H7 (cell line): ENCODE data around the gene SND1. TPM values are rescaled to one million over a fixed set of nuclear protein-coding genes. Genes with fewer than 3 reads are reported as not detected.

Experiments used
- DNase-seq: peaks from one replicate; pipeline ENCODE4 v3.0.0; 2012
- H3K27me3 ChIP-seq: 2 replicates; pipeline ENCODE4 v1.6.0; 2011; ENCODE audit warnings: mild to moderate bottlenecking, low read length; ENCODE audit not compliant: control insufficient read depth, insufficient read depth
- H3K36me3 ChIP-seq: replicated peaks from 2 replicates; pipeline ENCODE4 v1.5.1; 2011; ENCODE audit warnings: low read length; ENCODE audit not compliant: control insufficient read depth, insufficient read depth
- H3K4me3 ChIP-seq: 2 replicates; pipeline ENCODE4 v1.5.1; 2011; ENCODE audit warnings: low read depth, mild to moderate bottlenecking, control low read depth, low read length, moderate library complexity; ENCODE audit not compliant: insufficient read depth
- total RNA-seq: library from RNA; depleted of rRNA; stranded (reverse); fragments of >200 nt; shearing (Covaris generic); gene quantifications from 2 replicates; pipeline ENCODE4 v1.2.3, GENCODE V29; 2014

SND1 gene
- total RNA-seq, 1 experiment from 2014 or later, result 196 TPM

- no peak overlapping the region for H3K4me3 ChIP-seq
- H3K36me3 ChIP-seq, result peaks cover 11% of the 10 kb centered on the region
- no peaks in the 10 kb centered on the region for H3K27me3 ChIP-seq
- DNase-seq, result no peak
These were observed 37.3 kb downstream of the SND1 start for GRCh38 chr7:127689194-127689772.

DNA sequence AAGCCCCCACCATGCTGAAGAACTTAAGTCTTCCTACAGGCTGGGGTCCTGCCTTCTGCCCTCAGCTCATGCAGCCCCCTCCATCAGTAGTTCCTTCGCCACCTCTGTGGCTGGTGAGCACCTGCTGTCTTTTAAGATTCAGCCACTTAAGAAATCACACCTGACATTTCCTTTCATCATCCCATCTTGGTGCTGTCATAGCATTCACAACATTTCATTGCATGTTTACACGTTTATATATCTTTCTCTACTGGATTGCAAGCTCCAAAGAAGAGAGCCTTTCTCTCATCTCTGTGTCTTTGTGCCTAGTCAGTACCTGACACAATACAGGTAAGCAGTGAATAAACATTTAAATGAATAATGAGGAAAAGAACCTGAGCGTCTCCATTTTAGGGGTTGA lies 38.3 kb downstream of the SND1 start:
- Histone ChIP-seq H3K36me3 (peaks cover 12% of the 10 kb centered on the region), H3K27me3 (no peaks in the 10 kb centered on the region), H3K4me3 (no peak overlapping the region)
- no peak for DNase-seq

GRCh38 chr7:127690806-127691205 lies 38.8 kb downstream of the SND1 start:
- DNase-seq, result no peak
- H3K36me3 ChIP-seq, result peaks cover 14% of the 10 kb centered on the region
- H3K27me3 ChIP-seq, result no peaks in the 10 kb centered on the region
- no peak overlapping the region for H3K4me3 ChIP-seq

DNA sequence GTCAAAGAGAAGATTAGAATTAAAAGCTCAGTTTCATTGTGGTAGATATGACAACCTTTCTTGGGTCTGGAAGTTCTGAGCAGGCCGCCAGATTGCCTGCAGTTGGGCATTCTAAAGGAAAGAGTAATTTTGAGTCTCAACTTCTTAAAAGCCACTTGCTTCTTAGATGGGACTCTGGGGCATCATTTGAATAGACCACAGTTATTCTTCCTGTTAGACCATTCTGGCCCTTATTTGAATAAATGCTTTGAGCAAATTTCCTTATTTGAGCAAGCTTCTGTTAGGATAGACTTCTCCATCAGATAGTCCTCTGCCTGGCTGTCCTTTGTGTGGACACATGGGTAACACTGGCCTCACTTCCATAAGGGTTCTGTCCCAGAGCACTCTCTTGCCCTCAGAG lies 40.2 kb downstream of the SND1 start:
- H3K27me3 ChIP-seq, result no peaks in the 10 kb centered on the region
- H3K36me3 ChIP-seq, result peaks cover 14% of the 10 kb centered on the region
- no peak for DNase-seq
- no peak overlapping the region for H3K4me3 ChIP-seq

GRCh38 chr7:127699853-127700252 lies 47.9 kb downstream of the SND1 start:
- DNase-seq, result no peak
- Histone ChIP-seq H3K27me3 (no peaks in the 10 kb centered on the region), H3K4me3 (no peak overlapping the region), H3K36me3 (peaks cover 23% of the 10 kb centered on the region)

- peaks cover 22% of the 10 kb centered on the region for H3K36me3 ChIP-seq
- H3K27me3 ChIP-seq, result no peaks in the 10 kb centered on the region
- DNase-seq, result no peak
- H3K4me3 ChIP-seq, result no peak overlapping the region
These were observed 50.2 kb downstream of the SND1 start for GRCh38 chr7:127702052-127702652.

- peaks cover 24% of the 10 kb centered on the region for H3K36me3 ChIP-seq
- H3K4me3 ChIP-seq, result no peak overlapping the region
- H3K27me3 ChIP-seq, result no peaks in the 10 kb centered on the region
- DNase-seq, result no peak
These were observed 50.9 kb downstream of the SND1 start for GRCh38 chr7:127702938-127703337.

DNA sequence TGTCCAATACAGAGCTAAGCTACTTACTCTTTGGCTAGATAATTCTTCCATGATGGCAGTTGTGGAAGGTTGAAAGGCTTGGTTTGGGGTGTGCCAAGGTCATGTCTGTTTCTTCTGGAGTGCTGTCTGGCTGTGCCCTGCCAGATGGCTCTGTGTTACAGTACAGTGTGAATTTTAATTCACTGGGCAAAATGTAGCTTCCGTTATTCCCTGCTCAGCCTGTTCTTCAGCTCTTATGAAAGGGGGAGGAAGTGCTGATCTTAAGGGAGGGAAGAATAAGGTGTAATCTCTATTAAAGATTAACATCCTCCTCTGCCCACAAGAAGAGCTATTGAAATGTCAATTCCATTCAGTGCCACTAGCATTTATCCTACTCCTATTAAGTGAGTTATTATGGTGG lies 52.2 kb downstream of the SND1 start:
- no peak overlapping the region for H3K4me3 ChIP-seq
- H3K27me3 ChIP-seq, result no peaks in the 10 kb centered on the region
- DNase-seq, result no peak
- H3K36me3 ChIP-seq, result peaks cover 25% of the 10 kb centered on the region

DNA sequence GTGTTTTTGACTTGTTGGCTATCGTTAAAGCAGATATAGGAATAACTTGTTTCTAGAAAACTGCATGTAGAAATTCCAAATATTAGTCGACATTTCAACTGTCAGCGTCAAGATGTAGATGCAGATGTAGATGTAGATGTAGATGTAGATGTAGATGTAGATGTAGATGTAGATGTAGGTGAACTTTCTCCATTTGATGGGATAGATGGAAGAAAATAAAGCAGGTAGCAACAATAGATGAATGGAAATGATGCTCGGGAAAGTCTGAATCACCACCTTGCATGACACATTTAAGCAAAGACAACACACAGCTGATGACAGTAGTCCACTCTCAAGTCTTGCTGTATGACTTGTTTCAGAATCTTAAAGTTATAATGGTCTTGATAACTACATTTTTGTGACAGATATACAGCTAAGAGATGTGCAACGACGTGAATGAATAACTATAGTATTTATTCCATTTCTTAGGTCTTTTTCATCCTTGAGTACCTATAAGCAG lies 53.5 kb downstream of the SND1 start:
- DNase-seq, result no peak
- Histone ChIP-seq H3K36me3 (peaks cover 24% of the 10 kb centered on the region), H3K27me3 (no peaks in the 10 kb centered on the region), H3K4me3 (no peak overlapping the region)

DNA sequence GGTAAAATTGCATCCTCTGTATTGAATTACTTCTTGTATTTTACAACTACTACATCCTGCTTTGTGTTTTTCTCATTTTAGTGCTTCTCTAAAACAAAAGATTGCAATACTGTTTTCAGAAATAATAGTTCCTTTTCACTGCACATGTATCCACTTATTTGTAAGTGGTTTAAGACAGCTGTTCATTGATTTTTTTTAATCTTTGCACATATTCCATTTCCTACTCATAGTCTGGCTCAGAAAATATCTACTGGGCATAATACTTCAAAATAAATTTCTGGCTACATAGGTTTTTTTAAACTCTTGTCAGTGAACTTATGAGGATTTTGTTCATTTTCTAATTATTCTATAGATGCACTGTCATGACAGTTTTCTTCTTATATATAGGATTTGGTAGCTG lies 54.8 kb downstream of the SND1 start:
- no peak overlapping the region for H3K4me3 ChIP-seq
- H3K36me3 ChIP-seq, result peaks cover 18% of the 10 kb centered on the region

GRCh38 chr7:127708201-127708600 lies 56.2 kb downstream of the SND1 start:
- DNase-seq, result no peak
- no peak overlapping the region for H3K4me3 ChIP-seq
- no peaks in the 10 kb centered on the region for H3K27me3 ChIP-seq
- peaks cover 14% of the 10 kb centered on the region for H3K36me3 ChIP-seq

More for the DNA sequence above, 54.8 kb downstream of the SND1 start:
- no peaks in the 10 kb centered on the region for H3K27me3 ChIP-seq
- no peak for DNase-seq

DNA sequence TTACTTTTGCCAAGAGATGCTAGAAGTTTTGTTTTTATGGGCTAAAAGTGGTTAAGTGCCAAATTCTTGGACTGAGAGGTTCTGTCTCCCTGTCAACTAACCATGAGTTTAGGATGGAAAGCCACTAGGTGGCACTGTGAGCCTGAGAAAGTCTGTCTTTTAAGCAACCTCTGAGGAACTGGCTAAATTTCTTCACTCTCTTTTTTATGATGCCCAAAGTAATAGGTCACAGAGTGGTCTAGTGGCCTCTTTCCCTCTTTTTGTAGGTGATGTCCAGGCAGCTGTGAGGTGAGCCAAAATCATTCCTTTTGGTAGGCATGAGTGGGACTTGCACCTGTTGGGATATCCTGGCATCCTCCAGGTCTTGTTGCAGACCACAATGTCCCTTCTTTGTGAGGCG lies 56.8 kb downstream of the SND1 start:
- Histone ChIP-seq H3K4me3 (no peak overlapping the region), H3K36me3 (peaks cover 14% of the 10 kb centered on the region), H3K27me3 (no peaks in the 10 kb centered on the region)
- DNase-seq, result no peak

DNA sequence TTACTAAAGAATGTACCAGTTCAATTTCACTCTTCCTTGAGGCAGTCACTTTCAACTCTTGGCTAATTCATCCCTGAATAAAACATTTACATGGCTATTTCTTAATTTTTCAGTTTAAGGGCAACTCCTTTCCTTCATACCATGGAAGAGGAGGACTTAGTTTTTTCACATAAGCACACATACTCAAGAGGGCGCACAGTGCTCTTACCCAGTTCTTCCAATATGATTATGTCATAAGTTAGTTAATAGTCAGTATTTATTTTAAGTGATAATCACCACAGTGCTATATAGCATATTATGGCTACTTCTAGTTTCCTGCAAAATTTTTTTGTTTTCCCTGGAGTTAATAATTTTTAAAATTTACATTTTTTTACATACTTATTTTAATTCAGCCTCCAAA lies 58.6 kb downstream of the SND1 start:
- DNase-seq, result no peak
- H3K36me3 ChIP-seq, result peaks cover 9% of the 10 kb centered on the region
- H3K27me3 ChIP-seq, result no peaks in the 10 kb centered on the region
- no peak overlapping the region for H3K4me3 ChIP-seq

DNA sequence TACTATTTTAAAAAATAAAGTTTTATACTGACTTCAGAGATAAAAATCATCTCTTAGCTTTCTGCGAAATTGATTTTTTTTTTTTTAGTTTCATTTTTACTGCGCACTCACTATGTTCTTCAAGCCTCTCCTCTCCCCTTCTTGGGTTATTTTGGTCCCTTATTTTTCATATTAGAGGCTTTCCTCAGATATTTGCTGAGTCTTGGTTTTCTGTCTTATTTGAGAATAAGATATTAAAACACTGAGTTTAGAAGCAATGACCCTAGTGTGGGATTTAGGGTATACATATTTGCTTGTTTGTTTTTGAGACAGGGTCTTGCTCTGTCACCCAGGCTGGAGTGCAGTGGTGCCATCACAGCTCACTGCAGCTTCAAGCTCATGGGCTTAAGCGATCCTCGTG lies 59.9 kb downstream of the SND1 start:
- peaks cover 9% of the 10 kb centered on the region for H3K36me3 ChIP-seq
- DNase-seq, result no peak
- H3K4me3 ChIP-seq, result no peak overlapping the region
- H3K27me3 ChIP-seq, result no peaks in the 10 kb centered on the region

DNA sequence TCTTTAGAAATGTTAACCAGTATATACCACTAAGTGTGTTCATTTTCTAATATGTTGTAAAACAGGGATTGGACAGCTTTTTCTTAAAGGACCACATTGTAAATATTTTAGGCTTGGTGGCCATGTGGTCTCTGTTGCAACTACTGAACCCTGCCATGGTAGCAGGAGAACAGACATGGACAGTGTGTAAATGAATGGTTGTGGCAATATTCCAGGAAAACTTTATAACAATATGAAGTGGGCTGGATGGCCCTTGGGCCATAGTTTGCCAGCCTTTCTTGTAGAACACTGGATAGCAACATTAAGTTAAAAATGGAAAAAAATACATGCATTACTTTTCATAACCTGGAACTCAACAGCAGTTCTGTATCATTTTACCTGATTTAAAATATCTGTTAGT lies 61.0 kb downstream of the SND1 start:
- no peak for DNase-seq
- no peaks in the 10 kb centered on the region for H3K27me3 ChIP-seq
- no peak overlapping the region for H3K4me3 ChIP-seq
- H3K36me3 ChIP-seq, result peaks cover 7% of the 10 kb centered on the region
